Mesothelial cell of epicardium (in vitro differentiated cells): ENCODE measurements around the gene LMBR1. TPM values are rescaled to one million over a fixed set of nuclear protein-coding genes. Genes with fewer than 3 reads are reported as not detected.
"Not testable (repeated sequence)": the region's sequence is repeated elsewhere in the genome, so short reads cannot be mapped to it uniquely, and the experiment has no call there.

ENCODE experiments used
- DNase-seq, 2 experiments: peaks; one replicate each; pipeline ENCODE4 v3.0.0; 2021; ENCODE audit warnings: low spot score in 2 of 2; ENCODE audit not compliant: unreplicated experiment in 2 of 2
- H3K27ac Mint-ChIP-seq: 2 replicates; pipeline ENCODE4 v1.8.0; 2021; ENCODE audit warnings: mixed read lengths
- H3K27me3 Mint-ChIP-seq: 2 replicates; pipeline ENCODE4 v1.8.0; 2021; ENCODE audit warnings: low read depth, mixed read lengths
- H3K36me3 Mint-ChIP-seq: 2 replicates; pipeline ENCODE4 v1.8.0; 2021; ENCODE audit warnings: mixed read lengths
- H3K4me1 Mint-ChIP-seq: 2 replicates; pipeline ENCODE4 v1.8.0; 2021; ENCODE audit warnings: mixed read lengths
- H3K4me3 Mint-ChIP-seq: 2 replicates; pipeline ENCODE4 v1.8.0; 2021; ENCODE audit warnings: mild to moderate bottlenecking, moderate library complexity, mixed read lengths
- H3K9me3 Mint-ChIP-seq: 2 replicates; pipeline ENCODE4 v1.8.0; 2021; ENCODE audit warnings: mixed read lengths
- total RNA-seq: library from RNA; stranded (reverse); gene quantifications from 3 replicates; pipeline ENCODE4 v1.2.1, GENCODE V29; 2021
- TF ChIP-seq, protein P1 (sequence below): fragments of 200-600 bp; sonication (generic); IDR thresholded peaks from one replicate; pipeline ENCODE4 v1.5.0; 2021; ENCODE audit warnings: antibody characterized with exemption; ENCODE audit not compliant: unreplicated experiment

LMBR1 gene
- total RNA-seq, 1 donor from 2014 or later: 69.3 TPM

DNA sequence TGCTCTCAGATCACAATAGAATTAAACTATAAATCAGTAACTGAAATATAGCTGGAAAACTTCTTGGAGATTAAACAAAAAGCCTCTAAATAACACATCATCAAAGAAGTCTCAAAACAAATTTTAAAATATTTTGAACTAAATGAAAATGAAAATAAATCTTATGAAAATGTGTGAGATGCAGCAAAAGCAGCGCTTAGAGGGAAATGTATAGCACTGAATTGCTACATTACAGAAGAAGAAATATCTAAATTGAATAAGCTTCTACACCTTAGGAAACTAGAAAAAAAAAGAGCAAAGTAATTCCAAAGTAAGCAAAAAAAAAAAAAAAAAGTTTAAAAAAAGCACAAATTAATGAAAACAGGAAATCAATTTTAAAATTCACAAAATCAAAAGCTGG is 35.2 kb downstream of the LMBR1 start:
- Mint-ChIP-seq H3K9me3 (peaks cover 60% of the 10 kb centered on the region), H3K4me1 (no peaks in the 10 kb centered on the region), H3K4me3 (no peak overlapping the region), H3K27me3 (no peaks in the 10 kb centered on the region), H3K36me3 (peaks cover 70% of the 10 kb centered on the region), H3K27ac (no peak overlapping the region)
- TF ChIP-seq, protein P1, sequence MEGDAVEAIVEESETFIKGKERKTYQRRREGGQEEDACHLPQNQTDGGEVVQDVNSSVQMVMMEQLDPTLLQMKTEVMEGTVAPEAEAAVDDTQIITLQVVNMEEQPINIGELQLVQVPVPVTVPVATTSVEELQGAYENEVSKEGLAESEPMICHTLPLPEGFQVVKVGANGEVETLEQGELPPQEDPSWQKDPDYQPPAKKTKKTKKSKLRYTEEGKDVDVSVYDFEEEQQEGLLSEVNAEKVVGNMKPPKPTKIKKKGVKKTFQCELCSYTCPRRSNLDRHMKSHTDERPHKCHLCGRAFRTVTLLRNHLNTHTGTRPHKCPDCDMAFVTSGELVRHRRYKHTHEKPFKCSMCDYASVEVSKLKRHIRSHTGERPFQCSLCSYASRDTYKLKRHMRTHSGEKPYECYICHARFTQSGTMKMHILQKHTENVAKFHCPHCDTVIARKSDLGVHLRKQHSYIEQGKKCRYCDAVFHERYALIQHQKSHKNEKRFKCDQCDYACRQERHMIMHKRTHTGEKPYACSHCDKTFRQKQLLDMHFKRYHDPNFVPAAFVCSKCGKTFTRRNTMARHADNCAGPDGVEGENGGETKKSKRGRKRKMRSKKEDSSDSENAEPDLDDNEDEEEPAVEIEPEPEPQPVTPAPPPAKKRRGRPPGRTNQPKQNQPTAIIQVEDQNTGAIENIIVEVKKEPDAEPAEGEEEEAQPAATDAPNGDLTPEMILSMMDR: no peak
- DNase-seq: no peak

DNA sequence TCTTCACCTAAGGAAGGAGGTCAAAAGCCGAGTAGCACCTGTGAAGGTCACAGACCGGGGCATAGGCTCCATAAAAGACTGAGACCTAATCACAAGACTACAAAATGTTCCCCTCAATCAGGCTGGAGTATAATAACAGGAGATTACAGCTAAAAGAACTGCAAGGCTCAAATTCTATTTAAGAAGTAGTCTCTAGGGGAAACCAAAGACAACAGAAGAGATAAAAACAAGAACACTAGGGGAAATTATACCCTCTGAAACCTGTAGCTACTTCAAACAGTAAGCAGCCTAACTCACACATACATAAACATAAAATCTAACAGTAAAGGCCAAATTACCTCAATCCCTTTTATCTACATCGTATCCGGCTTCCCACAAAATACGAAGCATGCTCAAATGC is 38.3 kb downstream of the LMBR1 start:
- Mint-ChIP-seq H3K4me1 (no peaks in the 10 kb centered on the region), H3K27ac (no peak overlapping the region), H3K27me3 (no peaks in the 10 kb centered on the region), H3K4me3 (no peak overlapping the region), H3K36me3 (peaks cover 50% of the 10 kb centered on the region), H3K9me3 (peaks cover 48% of the 10 kb centered on the region)
- TF ChIP-seq, protein P1: no peak
- no peak for DNase-seq

DNA sequence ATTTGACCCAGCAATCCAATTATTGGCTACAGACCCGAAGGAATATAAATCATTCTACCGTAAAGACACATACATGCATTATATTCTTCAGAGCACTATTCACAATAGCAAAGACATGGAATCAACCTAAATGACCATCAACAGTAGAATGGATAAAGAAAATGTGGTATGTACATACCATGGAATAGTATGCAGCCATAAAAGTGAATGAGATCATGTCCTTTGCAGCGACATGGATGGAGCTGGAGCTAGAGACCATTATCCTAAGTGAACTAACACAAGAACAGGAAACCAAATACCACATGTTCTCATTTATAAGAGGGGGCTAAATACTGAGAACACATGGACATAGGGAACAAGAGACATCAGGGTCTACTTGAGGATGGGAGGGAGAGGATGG is 44.0 kb downstream of the LMBR1 start:
- H3K4me1 Mint-ChIP-seq: no peaks in the 10 kb centered on the region
- peaks cover 24% of the 10 kb centered on the region for H3K36me3 Mint-ChIP-seq
- no peak overlapping the region for H3K27ac Mint-ChIP-seq
- H3K27me3 Mint-ChIP-seq: no peaks in the 10 kb centered on the region
- no peak overlapping the region for H3K4me3 Mint-ChIP-seq
- DNase-seq: no peak
- peaks cover 24% of the 10 kb centered on the region for H3K9me3 Mint-ChIP-seq
- TF ChIP-seq, protein P1: no peak

DNA sequence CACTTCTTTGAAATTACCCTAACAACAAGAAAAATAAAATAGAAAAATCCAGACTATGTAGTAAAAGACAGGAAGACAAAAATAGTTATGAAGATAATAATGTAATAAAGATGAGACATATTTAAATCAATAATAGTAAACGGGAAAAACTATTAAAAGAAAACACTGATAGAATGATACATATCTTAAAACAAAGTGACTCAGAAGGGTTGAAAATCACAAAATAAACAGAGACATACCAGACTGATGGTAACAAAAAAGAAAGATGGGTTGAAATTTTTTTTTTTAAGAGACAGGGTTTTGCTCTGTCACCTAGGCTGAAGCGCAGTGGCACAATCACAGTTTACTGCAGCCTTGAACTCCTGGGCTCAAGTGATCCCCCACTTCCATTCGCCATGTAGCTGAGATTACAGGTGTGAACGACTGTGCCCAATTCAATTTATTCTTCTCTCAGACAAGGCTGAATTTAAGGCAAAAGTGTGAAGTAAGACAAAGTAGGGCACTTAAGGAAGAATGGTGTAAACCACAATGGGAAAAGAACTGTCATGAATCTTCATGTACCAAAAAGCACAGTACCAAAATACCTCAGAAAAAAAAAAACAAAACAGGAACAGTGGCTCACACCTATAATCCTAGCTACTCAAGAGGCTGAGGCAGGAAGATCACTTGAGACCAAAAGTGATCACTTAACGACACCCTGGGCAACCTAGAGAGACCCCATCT is 47.4 kb downstream of the LMBR1 start:
- no peak overlapping the region for H3K27ac Mint-ChIP-seq
- no peaks in the 10 kb centered on the region for H3K27me3 Mint-ChIP-seq
- peaks cover 16% of the 10 kb centered on the region for H3K36me3 Mint-ChIP-seq
- H3K4me3 Mint-ChIP-seq: no peak overlapping the region
- TF ChIP-seq, protein P1: no peak
- H3K4me1 Mint-ChIP-seq: no peaks in the 10 kb centered on the region
- no peak for DNase-seq
- H3K9me3 Mint-ChIP-seq: peaks cover 16% of the 10 kb centered on the region

DNA sequence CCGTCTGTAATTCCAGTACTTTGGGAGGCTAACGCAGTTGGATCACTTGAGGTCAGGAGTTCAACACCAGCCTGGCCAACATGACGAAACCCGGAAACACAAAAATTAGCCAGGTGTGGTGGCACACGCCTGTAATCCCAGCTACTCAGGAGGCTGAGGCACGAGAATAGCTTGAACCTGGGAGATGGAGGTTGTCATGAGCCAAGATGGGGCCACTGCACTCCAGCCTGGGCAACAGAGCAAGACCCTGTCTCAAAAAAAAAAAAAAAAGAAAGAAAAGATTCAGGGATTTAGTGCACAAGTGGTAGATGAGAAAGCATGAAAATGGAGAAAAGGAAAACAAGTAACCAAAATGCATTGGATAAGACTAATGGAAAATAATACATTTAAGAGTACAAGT is 49.4 kb downstream of the LMBR1 start:
- not testable (repeated sequence) for H3K9me3 Mint-ChIP-seq, H3K36me3 Mint-ChIP-seq, H3K27ac Mint-ChIP-seq, H3K27me3 Mint-ChIP-seq, H3K4me3 Mint-ChIP-seq, DNase-seq, H3K4me1 Mint-ChIP-seq

DNA sequence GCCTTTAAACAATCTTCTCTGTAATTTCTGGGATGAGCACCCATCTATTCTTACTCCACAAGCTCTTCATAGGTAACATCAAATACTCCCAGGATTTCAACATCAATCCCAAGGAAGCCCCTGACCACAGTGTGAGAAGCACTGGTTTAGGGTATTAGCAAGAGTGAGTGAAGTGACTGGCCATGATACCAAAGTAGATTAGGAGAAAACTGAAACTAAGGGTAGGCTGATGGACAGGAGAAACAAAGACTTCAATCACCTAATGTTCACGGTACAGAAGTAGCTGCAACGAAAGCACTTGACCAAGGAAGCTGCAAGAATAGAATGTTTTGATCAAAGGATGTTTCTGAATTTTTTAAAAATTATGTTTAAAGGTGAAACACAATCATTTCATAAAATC is 49.8 kb downstream of the LMBR1 start:
- H3K4me3 Mint-ChIP-seq: no peak overlapping the region
- no peaks in the 10 kb centered on the region for H3K4me1 Mint-ChIP-seq
- peaks cover 10% of the 10 kb centered on the region for H3K36me3 Mint-ChIP-seq
- no peak for DNase-seq
- no peaks in the 10 kb centered on the region for H3K27me3 Mint-ChIP-seq
- TF ChIP-seq, protein P1: no peak
- H3K27ac Mint-ChIP-seq: no peak overlapping the region
- peaks cover 12% of the 10 kb centered on the region for H3K9me3 Mint-ChIP-seq
